ENCODE data around the gene SMR3A.

SMR3A gene

GRCh38 chr4:70359115-70359661 is 1.4 kb upstream of the SMR3A start:
- Histone ChIP-seq H3K79me1 (replicated peaks; ENCODE audit: low read length, poor library complexity, severe bottlenecking) (no peaks in the 10 kb centered on the region), H2BK12ac (ENCODE audit: low read length in 2 of 2) (no peak overlapping the region), H3K36me3 (ENCODE audit: control insufficient read depth in 1 of 2, insufficient read depth in 2 of 2, low read depth in 1 of 2, low read length in 2 of 2) (no peaks in the 10 kb centered on the region), H2BK5ac (ENCODE audit: low read depth, low read length, poor library complexity, severe bottlenecking) (no peak overlapping the region), H3K4me1 (ENCODE audit: control insufficient read depth, insufficient read depth, low read depth, low read length) (no peaks in the 10 kb centered on the region), H2BK120ac (ENCODE audit: low read depth, low read length) (no peak overlapping the region), H3K4me3 (ENCODE audit: insufficient read depth in 1 of 2, low read depth in 1 of 2, low read length in 2 of 2) (no peak overlapping the region), H4K8ac (ENCODE audit: low read length) (no peak overlapping the region), H3K4me2 (ENCODE audit: low read length, poor library complexity, severe bottlenecking) (no peak overlapping the region), H2AK5ac (ENCODE audit: low read length, severe bottlenecking) (no peak overlapping the region), H4K91ac (ENCODE audit: low read length) (no peak overlapping the region), H3K14ac (ENCODE audit: low read length in 2 of 2) (no peak overlapping the region), H3K9ac (ENCODE audit: low read length) (no peak overlapping the region), H2AFZ (ENCODE audit: low read depth, low read length) (no peak overlapping the region), H3K27me3 (ENCODE audit: control insufficient read depth in 1 of 2, insufficient read depth in 1 of 2, low read length in 2 of 2) (no peaks in the 10 kb centered on the region), H3K4ac (ENCODE audit: low read depth in 1 of 2, low read length in 2 of 2) (no peak overlapping the region), H3K18ac (ENCODE audit: low read depth in 1 of 2, low read length in 2 of 2) (no peak overlapping the region), H3K27ac (ENCODE audit: low read length, poor library complexity, severe bottlenecking) (no peak overlapping the region), H2BK15ac (ENCODE audit: low read depth, poor library complexity, severe bottlenecking) (no peak overlapping the region), H3K9me3 (ENCODE audit: control insufficient read depth, low read length) (no peaks in the 10 kb centered on the region), H3K23ac (ENCODE audit: low read length in 2 of 2) (no peak overlapping the region)
- WGBS, result no CpG with 5 or more reads among the region's 3 CpGs
- DNase-seq, result no peak

GRCh38 chr4:70364002-70364401 is 3.4 kb downstream of the SMR3A start:
- Histone ChIP-seq H3K23ac (ENCODE audit: low read length in 2 of 2) (no peak overlapping the region), H3K79me1 (replicated peaks; ENCODE audit: low read length, poor library complexity, severe bottlenecking) (no peaks in the 10 kb centered on the region), H3K4me2 (ENCODE audit: low read length, poor library complexity, severe bottlenecking) (no peak overlapping the region), H3K9me3 (ENCODE audit: control insufficient read depth, low read length) (no peaks in the 10 kb centered on the region), H3K4me1 (ENCODE audit: control insufficient read depth, insufficient read depth, low read depth, low read length) (no peaks in the 10 kb centered on the region), H4K8ac (ENCODE audit: low read length) (no peak overlapping the region), H3K4ac (ENCODE audit: low read depth in 1 of 2, low read length in 2 of 2) (no peak overlapping the region), H3K27me3 (ENCODE audit: control insufficient read depth in 1 of 2, insufficient read depth in 1 of 2, low read length in 2 of 2) (no peaks in the 10 kb centered on the region), H3K14ac (ENCODE audit: low read length in 2 of 2) (no peak overlapping the region), H2BK5ac (ENCODE audit: low read depth, low read length, poor library complexity, severe bottlenecking) (no peak overlapping the region), H2BK15ac (ENCODE audit: low read depth, poor library complexity, severe bottlenecking) (no peak overlapping the region), H3K27ac (ENCODE audit: low read length, poor library complexity, severe bottlenecking) (no peak overlapping the region), H2BK120ac (ENCODE audit: low read depth, low read length) (no peak overlapping the region), H3K36me3 (ENCODE audit: control insufficient read depth in 1 of 2, insufficient read depth in 2 of 2, low read depth in 1 of 2, low read length in 2 of 2) (no peaks in the 10 kb centered on the region), H2AK5ac (ENCODE audit: low read length, severe bottlenecking) (no peak overlapping the region), H2BK12ac (ENCODE audit: low read length in 2 of 2) (no peak overlapping the region), H2AFZ (ENCODE audit: low read depth, low read length) (no peak overlapping the region), H3K9ac (ENCODE audit: low read length) (no peak overlapping the region), H3K18ac (ENCODE audit: low read depth in 1 of 2, low read length in 2 of 2) (no peak overlapping the region), H4K91ac (ENCODE audit: low read length) (no peak overlapping the region), H3K4me3 (ENCODE audit: insufficient read depth in 1 of 2, low read depth in 1 of 2, low read length in 2 of 2) (no peak overlapping the region)
- no peak for DNase-seq
- WGBS, result 88% methylated on average over 5 of the region's 5 CpGs

- Histone ChIP-seq H3K27ac (ENCODE audit: low read length, poor library complexity, severe bottlenecking) (no peak overlapping the region), H2BK120ac (ENCODE audit: low read depth, low read length) (no peak overlapping the region), H3K9ac (ENCODE audit: low read length) (no peak overlapping the region), H3K79me1 (replicated peaks; ENCODE audit: low read length, poor library complexity, severe bottlenecking) (no peaks in the 10 kb centered on the region), H3K36me3 (ENCODE audit: control insufficient read depth in 1 of 2, insufficient read depth in 2 of 2, low read depth in 1 of 2, low read length in 2 of 2) (no peaks in the 10 kb centered on the region), H2BK15ac (ENCODE audit: low read depth, poor library complexity, severe bottlenecking) (no peak overlapping the region), H3K9me3 (ENCODE audit: control insufficient read depth, low read length) (no peaks in the 10 kb centered on the region), H3K27me3 (ENCODE audit: control insufficient read depth in 1 of 2, insufficient read depth in 1 of 2, low read length in 2 of 2) (no peaks in the 10 kb centered on the region), H3K18ac (ENCODE audit: low read depth in 1 of 2, low read length in 2 of 2) (no peak overlapping the region), H3K4me1 (ENCODE audit: control insufficient read depth, insufficient read depth, low read depth, low read length) (no peaks in the 10 kb centered on the region), H2AFZ (ENCODE audit: low read depth, low read length) (no peak overlapping the region), H3K23ac (ENCODE audit: low read length in 2 of 2) (no peak overlapping the region), H2BK5ac (ENCODE audit: low read depth, low read length, poor library complexity, severe bottlenecking) (no peak overlapping the region), H3K14ac (ENCODE audit: low read length in 2 of 2) (no peak overlapping the region), H3K4me2 (ENCODE audit: low read length, poor library complexity, severe bottlenecking) (no peak overlapping the region), H3K4me3 (ENCODE audit: insufficient read depth in 1 of 2, low read depth in 1 of 2, low read length in 2 of 2) (no peak overlapping the region), H2BK12ac (ENCODE audit: low read length in 2 of 2) (no peak overlapping the region), H4K8ac (ENCODE audit: low read length) (no peak overlapping the region), H4K91ac (ENCODE audit: low read length) (no peak overlapping the region), H3K4ac (ENCODE audit: low read depth in 1 of 2, low read length in 2 of 2) (no peak overlapping the region), H2AK5ac (ENCODE audit: low read length, severe bottlenecking) (no peak overlapping the region)
- DNase-seq, result no peak
- 72% methylated on average over 2 of the region's 2 CpGs for whole genome bisulfite sequencing
These were observed 4.9 kb downstream of the SMR3A start for GRCh38 chr4:70365479-70365878.

GRCh38 chr4:70367813-70368212 is 7.3 kb downstream of the SMR3A start:
- WGBS, result 100% methylated on average over 1 of the region's 1 CpG
- no peak overlapping the region for H3K4ac ChIP-seq (ENCODE audit: low read depth in 1 of 2, low read length in 2 of 2)

More at GRCh38 chr4:70367813-70368212, 7.3 kb downstream of the SMR3A start:
- Histone ChIP-seq H3K4me1 (ENCODE audit: control insufficient read depth, insufficient read depth, low read depth, low read length) (no peaks in the 10 kb centered on the region), H3K9me3 (ENCODE audit: control insufficient read depth, low read length) (no peaks in the 10 kb centered on the region), H2BK15ac (ENCODE audit: low read depth, poor library complexity, severe bottlenecking) (no peak overlapping the region), H3K27ac (ENCODE audit: low read length, poor library complexity, severe bottlenecking) (no peak overlapping the region), H4K8ac (ENCODE audit: low read length) (no peak overlapping the region), H2AFZ (ENCODE audit: low read depth, low read length) (no peak overlapping the region), H3K4me2 (ENCODE audit: low read length, poor library complexity, severe bottlenecking) (no peak overlapping the region), H2BK5ac (ENCODE audit: low read depth, low read length, poor library complexity, severe bottlenecking) (no peak overlapping the region), H3K36me3 (ENCODE audit: control insufficient read depth in 1 of 2, insufficient read depth in 2 of 2, low read depth in 1 of 2, low read length in 2 of 2) (no peaks in the 10 kb centered on the region), H3K14ac (ENCODE audit: low read length in 2 of 2) (no peak overlapping the region), H3K9ac (ENCODE audit: low read length) (no peak overlapping the region), H3K27me3 (ENCODE audit: control insufficient read depth in 1 of 2, insufficient read depth in 1 of 2, low read length in 2 of 2) (no peaks in the 10 kb centered on the region), H4K91ac (ENCODE audit: low read length) (no peak overlapping the region), H3K4me3 (ENCODE audit: insufficient read depth in 1 of 2, low read depth in 1 of 2, low read length in 2 of 2) (no peak overlapping the region), H3K18ac (ENCODE audit: low read depth in 1 of 2, low read length in 2 of 2) (no peak overlapping the region), H2AK5ac (ENCODE audit: low read length, severe bottlenecking) (no peak overlapping the region), H3K23ac (ENCODE audit: low read length in 2 of 2) (no peak overlapping the region), H3K79me1 (replicated peaks; ENCODE audit: low read length, poor library complexity, severe bottlenecking) (no peaks in the 10 kb centered on the region), H2BK120ac (ENCODE audit: low read depth, low read length) (no peak overlapping the region), H2BK12ac (ENCODE audit: low read length in 2 of 2) (no peak overlapping the region)
- DNase-seq, result no peak

Measured in mesenchymal stem cell (in vitro differentiated cells and primary cell).